Osteoblast (primary cell): ENCODE data around the gene CDKL4. TPM values are rescaled to one million over a fixed set of nuclear protein-coding genes. Genes with fewer than 3 reads are reported as not detected.

Experiments used
- DNase-seq: peaks from one replicate; pipeline ENCODE4 v3.0.0; 2011; ENCODE audit warnings: low spot score, mixed read lengths; ENCODE audit not compliant: insufficient read length; ENCODE audit errors: missing footprints
- H2AFZ ChIP-seq: 2 replicates; pipeline ENCODE4 v1.6.0; 2011; ENCODE audit warnings: mild to moderate bottlenecking, low read length
- H3K27ac ChIP-seq: 2 replicates; pipeline ENCODE4 v1.5.1; 2011; ENCODE audit warnings: mild to moderate bottlenecking, low read depth, low read length, moderate library complexity
- H3K27me3 ChIP-seq: 2 replicates; pipeline ENCODE4 v1.6.0; 2012; ENCODE audit warnings: mild to moderate bottlenecking, control low read depth, inconsistent platforms, low read length, moderate library complexity; ENCODE audit not compliant: insufficient read depth
- H3K36me3 ChIP-seq: 2 replicates; pipeline ENCODE4 v1.5.1; 2011; ENCODE audit warnings: mild to moderate bottlenecking, low read length, control low read depth, moderate library complexity; ENCODE audit not compliant: insufficient read depth
- H3K4me1 ChIP-seq: 2 replicates; pipeline ENCODE4 v1.5.1; 2011; ENCODE audit warnings: mild to moderate bottlenecking, low read length, control low read depth, moderate library complexity; ENCODE audit not compliant: insufficient read depth
- H3K4me2 ChIP-seq: 2 replicates; pipeline ENCODE4 v1.6.0; 2011; ENCODE audit warnings: mild to moderate bottlenecking, low read length; ENCODE audit not compliant: insufficient read depth
- H3K4me3 ChIP-seq: fragments of 200-600 bp; sonication (generic); 3 replicates; pipeline ENCODE4 v1.5.1; 2012; ENCODE audit warnings: mild to moderate bottlenecking, low read length, inconsistent platforms; ENCODE audit not compliant: insufficient read depth
- H3K79me2 ChIP-seq: 2 replicates; pipeline ENCODE4 v1.6.0; 2012; ENCODE audit warnings: mild to moderate bottlenecking, low read length, control low read depth, inconsistent platforms; ENCODE audit not compliant: insufficient read depth
- H3K9me3 ChIP-seq: 2 replicates; pipeline ENCODE4 v1.5.1; 2011; ENCODE audit warnings: low read depth, low read length, control low read depth
- H4K20me1 ChIP-seq: 2 replicates; pipeline ENCODE4 v1.6.0; 2012; ENCODE audit warnings: mild to moderate bottlenecking, low read length, control low read depth; ENCODE audit not compliant: insufficient read depth
- CTCF ChIP-seq: IDR thresholded peaks from 2 replicates; pipeline ENCODE4 v1.5.1; 2011; ENCODE audit warnings: mild to moderate bottlenecking, low read depth, low read length, moderate library complexity; ENCODE audit errors: extremely low read depth
- total RNA-seq: library from RNA; depleted of rRNA; stranded (reverse); fragments of >200 nt; gene quantifications from 2 replicates; pipeline ENCODE4 v1.2.3, GENCODE V29; 2012

CDKL4 gene
- total RNA-seq, 1 donor, result 2.2 TPM

GRCh38 chr2:39160982-39161381 lies 82.8 kb downstream of the CDKL4 start:
- no peak for DNase-seq
- no peak overlapping the region for H3K4me3 ChIP-seq

GRCh38 chr2:39159283-39159682 lies 84.5 kb downstream of the CDKL4 start:
- no peak for DNase-seq
- Histone ChIP-seq H3K9me3 (no peaks in the 10 kb centered on the region), H3K4me1 (no peaks in the 10 kb centered on the region), H2AFZ (no peak overlapping the region), H3K36me3 (no peaks in the 10 kb centered on the region), H3K27ac (no peak overlapping the region), H4K20me1 (no peaks in the 10 kb centered on the region), H3K79me2 (no peaks in the 10 kb centered on the region), H3K27me3 (no peaks in the 10 kb centered on the region), H3K4me3 (no peak overlapping the region), H3K4me2 (no peak overlapping the region)
- no peak for TF ChIP-seq CTCF

More at GRCh38 chr2:39160982-39161381, 82.8 kb downstream of the CDKL4 start:
- no peak for TF ChIP-seq CTCF
- H3K9me3 ChIP-seq, result no peaks in the 10 kb centered on the region
- no peaks in the 10 kb centered on the region for H4K20me1 ChIP-seq
- no peaks in the 10 kb centered on the region for H3K27me3 ChIP-seq
- no peaks in the 10 kb centered on the region for H3K4me1 ChIP-seq
- H3K79me2 ChIP-seq, result no peaks in the 10 kb centered on the region
- no peak overlapping the region for H3K27ac ChIP-seq
- H3K36me3 ChIP-seq, result no peaks in the 10 kb centered on the region
- H3K4me2 ChIP-seq, result no peak overlapping the region
- H2AFZ ChIP-seq, result no peak overlapping the region

- no peaks in the 10 kb centered on the region for H4K20me1 ChIP-seq
- H3K9me3 ChIP-seq, result no peaks in the 10 kb centered on the region
- H3K27ac ChIP-seq, result no peak overlapping the region
- DNase-seq, result no peak
- H3K4me2 ChIP-seq, result no peak overlapping the region
- peaks cover 3% of the 10 kb centered on the region for H3K4me1 ChIP-seq
- H3K36me3 ChIP-seq, result no peaks in the 10 kb centered on the region
- no peaks in the 10 kb centered on the region for H3K79me2 ChIP-seq
- H2AFZ ChIP-seq, result no peak overlapping the region
- H3K4me3 ChIP-seq, result no peak overlapping the region
- TF ChIP-seq CTCF, result no peak
- no peaks in the 10 kb centered on the region for H3K27me3 ChIP-seq
These were observed 85.4 kb downstream of the CDKL4 start for GRCh38 chr2:39158351-39158750.

GRCh38 chr2:39156846-39157245 lies 86.9 kb downstream of the CDKL4 start:
- H3K27me3 ChIP-seq, result no peaks in the 10 kb centered on the region
- H3K4me1 ChIP-seq, result peaks cover 9% of the 10 kb centered on the region
- no peaks in the 10 kb centered on the region for H3K36me3 ChIP-seq
- no peak for TF ChIP-seq CTCF
- H3K4me2 ChIP-seq, result no peak overlapping the region
- no peaks in the 10 kb centered on the region for H3K79me2 ChIP-seq
- no peak overlapping the region for H2AFZ ChIP-seq
- DNase-seq, result no peak
- H4K20me1 ChIP-seq, result no peaks in the 10 kb centered on the region
- no peaks in the 10 kb centered on the region for H3K9me3 ChIP-seq
- H3K4me3 ChIP-seq, result no peak overlapping the region
- no peak overlapping the region for H3K27ac ChIP-seq
